Astrocyte (in vitro differentiated cells and primary cell): Measurements from ENCODE around the gene RNF223. TPM values are rescaled to one million over a fixed set of nuclear protein-coding genes. Genes with fewer than 3 reads are reported as not detected.

ENCODE experiments used
- DNase-seq: peaks from one replicate; pipeline ENCODE4 v3.0.0-alpha.2; 2010; ENCODE audit warnings: low read depth
- FAIRE-seq: peaks from 2 replicates; lab custom pipeline; 2011; peaks lifted over from hg19 to GRCh38; lab: Jason Lieb, UNC
- H2AFZ ChIP-seq: 2 replicates; pipeline ENCODE4 v1.6.0; 2012; ENCODE audit warnings: low read depth, low read length, inconsistent platforms
- H3K27ac ChIP-seq: 2 replicates; pipeline ENCODE4 v1.5.1; 2011; ENCODE audit warnings: low read depth, low read length, inconsistent platforms
- H3K27me3 ChIP-seq: 2 replicates; pipeline ENCODE4 v1.6.0; 2011; ENCODE audit warnings: low read length, inconsistent platforms; ENCODE audit not compliant: insufficient read depth
- H3K36me3 ChIP-seq: 2 replicates; pipeline ENCODE4 v1.5.1; 2011; ENCODE audit warnings: low read length, inconsistent platforms; ENCODE audit not compliant: insufficient read depth
- H3K4me1 ChIP-seq: 2 replicates; pipeline ENCODE4 v1.5.1; 2011; ENCODE audit warnings: low read length, inconsistent platforms; ENCODE audit not compliant: insufficient read depth
- H3K4me2 ChIP-seq: 2 replicates; pipeline ENCODE4 v1.6.0; 2012; ENCODE audit warnings: low read length, inconsistent platforms
- H3K4me3 ChIP-seq: 2 replicates; pipeline ENCODE4 v1.5.1; 2011; ENCODE audit warnings: low read depth, mild to moderate bottlenecking, low read length, inconsistent platforms; ENCODE audit not compliant: insufficient read depth
- H3K79me2 ChIP-seq: 2 replicates; pipeline ENCODE4 v1.6.0; 2012; ENCODE audit warnings: mild to moderate bottlenecking, low read length, inconsistent platforms; ENCODE audit not compliant: insufficient read depth
- H3K9ac ChIP-seq: 2 replicates; pipeline ENCODE4 v1.6.0; 2012; ENCODE audit warnings: mild to moderate bottlenecking, low read length, inconsistent platforms
- H3K9me3 ChIP-seq: 2 replicates; pipeline ENCODE4 v1.5.1; 2012; ENCODE audit warnings: low read depth, mild to moderate bottlenecking, low read length, inconsistent platforms; ENCODE audit not compliant: insufficient read depth
- H4K20me1 ChIP-seq: 2 replicates; pipeline ENCODE4 v1.6.0; 2012; ENCODE audit warnings: low read length, inconsistent platforms; ENCODE audit not compliant: insufficient read depth
- H3K27ac Mint-ChIP-seq: one replicate; pipeline ENCODE4 v1.8.0; 2021; ENCODE audit warnings: mild to moderate bottlenecking, mixed read lengths; ENCODE audit not compliant: unreplicated experiment
- H3K27me3 Mint-ChIP-seq: one replicate; pipeline ENCODE4 v1.8.0; 2021; ENCODE audit warnings: low read depth, mixed read lengths; ENCODE audit not compliant: unreplicated experiment
- H3K36me3 Mint-ChIP-seq: one replicate; pipeline ENCODE4 v1.8.0; 2021; ENCODE audit warnings: low read depth, mixed read lengths; ENCODE audit not compliant: unreplicated experiment
- H3K4me1 Mint-ChIP-seq: one replicate; pipeline ENCODE4 v1.8.0; 2021; ENCODE audit warnings: low read depth, mixed read lengths; ENCODE audit not compliant: unreplicated experiment
- H3K4me3 Mint-ChIP-seq: one replicate; pipeline ENCODE4 v1.8.0; 2021; ENCODE audit warnings: mild to moderate bottlenecking, moderate library complexity, mixed read lengths; ENCODE audit not compliant: unreplicated experiment
- H3K9me3 Mint-ChIP-seq: one replicate; pipeline ENCODE4 v1.8.0; 2021; ENCODE audit warnings: mild to moderate bottlenecking, mixed read lengths; ENCODE audit not compliant: unreplicated experiment
- EZH2 ChIP-seq: IDR thresholded peaks from 2 replicates; pipeline ENCODE4 v1.6.1; 2012; ENCODE audit warnings: mild to moderate bottlenecking, low read length, inconsistent platforms; ENCODE audit not compliant: insufficient read depth
- total RNA-seq: library from RNA; stranded (reverse); gene quantifications from 2 replicates; pipeline ENCODE4 v1.2.1, GENCODE V29; 2021
- TF ChIP-seq, protein P1 (sequence below): IDR thresholded peaks from 2 replicates; pipeline ENCODE4 v1.5.1; 2011; ENCODE audit warnings: low read depth, mild to moderate bottlenecking, inconsistent platforms, low read length, moderate library complexity; ENCODE audit not compliant: insufficient read depth

RNF223 gene
- total RNA-seq, 1 donor from 2014 or later, result 0.18 TPM

DNA sequence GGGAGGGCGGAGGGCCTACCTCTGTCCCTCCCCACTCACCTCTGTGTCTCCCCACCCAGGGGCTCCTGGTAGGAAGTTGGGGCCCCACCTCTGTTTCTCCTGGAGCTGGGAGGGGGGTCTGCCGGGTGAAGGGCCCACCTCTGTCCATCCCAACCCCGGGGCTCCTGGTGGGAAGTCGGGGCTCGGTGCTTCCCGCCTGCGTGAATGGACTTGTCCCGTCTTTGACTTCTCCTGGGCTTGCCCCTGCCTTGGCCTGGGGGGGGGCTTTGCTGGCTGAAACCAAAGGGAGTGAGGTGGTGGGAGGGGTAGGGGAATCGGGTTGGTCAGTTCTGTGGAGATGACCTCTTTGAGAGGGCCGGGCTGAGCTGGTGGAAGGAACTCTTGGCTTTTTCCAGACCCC, 48.4 kb downstream of the RNF223 start:
- no peak overlapping the region for H3K9ac ChIP-seq
- no peak for FAIRE-seq
- H3K9me3 Mint-ChIP-seq, result no peaks in the 10 kb centered on the region
- H3K4me1 ChIP-seq, result peaks cover 40% of the 10 kb centered on the region
- no peaks in the 10 kb centered on the region for H3K36me3 ChIP-seq
- no peak overlapping the region for H3K27ac ChIP-seq
- H3K4me2 ChIP-seq, result no peak overlapping the region
- no peak overlapping the region for H2AFZ ChIP-seq
- no peak for TF ChIP-seq EZH2
- TF ChIP-seq, protein P1, sequence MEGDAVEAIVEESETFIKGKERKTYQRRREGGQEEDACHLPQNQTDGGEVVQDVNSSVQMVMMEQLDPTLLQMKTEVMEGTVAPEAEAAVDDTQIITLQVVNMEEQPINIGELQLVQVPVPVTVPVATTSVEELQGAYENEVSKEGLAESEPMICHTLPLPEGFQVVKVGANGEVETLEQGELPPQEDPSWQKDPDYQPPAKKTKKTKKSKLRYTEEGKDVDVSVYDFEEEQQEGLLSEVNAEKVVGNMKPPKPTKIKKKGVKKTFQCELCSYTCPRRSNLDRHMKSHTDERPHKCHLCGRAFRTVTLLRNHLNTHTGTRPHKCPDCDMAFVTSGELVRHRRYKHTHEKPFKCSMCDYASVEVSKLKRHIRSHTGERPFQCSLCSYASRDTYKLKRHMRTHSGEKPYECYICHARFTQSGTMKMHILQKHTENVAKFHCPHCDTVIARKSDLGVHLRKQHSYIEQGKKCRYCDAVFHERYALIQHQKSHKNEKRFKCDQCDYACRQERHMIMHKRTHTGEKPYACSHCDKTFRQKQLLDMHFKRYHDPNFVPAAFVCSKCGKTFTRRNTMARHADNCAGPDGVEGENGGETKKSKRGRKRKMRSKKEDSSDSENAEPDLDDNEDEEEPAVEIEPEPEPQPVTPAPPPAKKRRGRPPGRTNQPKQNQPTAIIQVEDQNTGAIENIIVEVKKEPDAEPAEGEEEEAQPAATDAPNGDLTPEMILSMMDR, result no peak
- peaks cover 5% of the 10 kb centered on the region for H3K36me3 Mint-ChIP-seq
- no peak overlapping the region for H3K4me3 ChIP-seq
- peaks cover 71% of the 10 kb centered on the region for H3K79me2 ChIP-seq
- H4K20me1 ChIP-seq, result peaks cover 76% of the 10 kb centered on the region
- no peaks in the 10 kb centered on the region for H3K9me3 ChIP-seq
- H3K27me3 ChIP-seq, result no peaks in the 10 kb centered on the region
- DNase-seq, result no peak
- H3K27ac Mint-ChIP-seq, result peak overlapping the region; percentile 34
- H3K4me1 Mint-ChIP-seq, result peaks cover 22% of the 10 kb centered on the region
- peak overlapping the region; percentile 71 for H3K4me3 Mint-ChIP-seq
- no peaks in the 10 kb centered on the region for H3K27me3 Mint-ChIP-seq

DNA sequence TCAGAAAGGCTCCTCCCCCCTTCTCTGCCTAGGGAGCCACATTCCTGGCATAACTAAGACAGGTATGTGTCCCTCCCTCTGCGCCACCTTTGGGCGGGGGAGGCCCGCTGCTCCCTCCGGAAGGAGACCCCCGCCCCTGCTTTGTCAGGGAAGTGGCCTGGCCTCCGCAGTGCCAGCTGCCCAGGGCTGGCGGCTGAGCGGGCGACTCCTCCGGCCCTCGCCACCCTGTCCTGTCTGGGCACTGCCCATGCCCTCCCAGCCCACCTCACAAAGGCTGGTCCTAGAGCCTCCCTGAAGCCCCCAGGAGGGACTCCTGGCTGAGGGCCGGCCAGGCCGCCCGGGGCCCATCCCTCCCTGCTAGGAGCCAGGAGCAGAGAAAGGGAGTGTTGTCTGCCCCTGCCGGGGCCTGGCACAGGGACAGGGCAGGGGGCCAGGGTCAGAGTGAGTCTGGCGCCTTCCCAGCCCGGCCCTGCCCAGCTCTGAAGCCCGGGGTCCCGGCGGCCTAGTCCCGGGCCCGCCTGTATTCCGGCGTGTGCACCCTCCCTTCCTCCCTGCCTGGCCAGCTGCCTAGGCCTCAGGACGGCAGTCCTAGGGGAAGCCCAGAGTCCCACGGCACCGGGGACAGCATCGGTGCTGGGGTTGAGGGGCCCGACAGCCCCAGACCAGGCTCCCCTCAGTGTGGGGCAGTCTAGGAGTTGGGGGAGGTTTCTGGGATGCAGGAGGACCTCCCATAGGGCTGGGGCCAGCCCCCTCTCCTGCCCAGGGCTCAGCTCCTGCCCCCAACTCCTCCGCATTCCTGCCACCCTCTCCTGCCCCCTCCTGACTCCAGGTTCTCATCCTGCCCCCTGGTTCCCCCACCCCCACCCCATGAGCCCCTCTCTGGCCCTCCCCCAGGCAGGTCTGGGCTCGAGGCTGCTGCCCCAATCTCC, 49.1 kb downstream of the RNF223 start:
- peak overlapping the region; percentile 50 for H3K27ac ChIP-seq
- H3K4me3 ChIP-seq, result peak overlapping the region; percentile 37
- H2AFZ ChIP-seq, result no peak overlapping the region
- no peaks in the 10 kb centered on the region for H3K36me3 ChIP-seq
- H3K79me2 ChIP-seq, result peaks cover 71% of the 10 kb centered on the region
- peaks cover 40% of the 10 kb centered on the region for H3K4me1 ChIP-seq
- H3K27me3 ChIP-seq, result no peaks in the 10 kb centered on the region
- Mint-ChIP-seq H3K4me1 (peaks cover 22% of the 10 kb centered on the region), H3K9me3 (no peaks in the 10 kb centered on the region), H3K36me3 (peaks cover 5% of the 10 kb centered on the region), H3K4me3 (peak overlapping the region; percentile 66), H3K27me3 (no peaks in the 10 kb centered on the region), H3K27ac (no peak overlapping the region)
- TF ChIP-seq, protein P1, result no peak
- TF ChIP-seq EZH2, result no peak
- H3K9me3 ChIP-seq, result no peaks in the 10 kb centered on the region
- H3K4me2 ChIP-seq, result peak overlapping the region; percentile 95
- peak; percentile 56 for DNase-seq
- peak overlapping the region; percentile 71 for H3K9ac ChIP-seq
- FAIRE-seq, result no peak
- peaks cover 69% of the 10 kb centered on the region for H4K20me1 ChIP-seq
